Putamen (tissue), 1 donor: Measurements from ENCODE around the gene ZFP92.
A peak's percentile ranks its signal among the peaks of the same experiment; 100 is the strongest.
"Not testable (repeated sequence)": the region's sequence is repeated elsewhere in the genome, so short reads cannot be mapped to it uniquely, and the experiment has no call there.

ENCODE experiments used
- DNase-seq: peaks from one replicate; pipeline ENCODE4 v3.0.0-alpha.2; 2016; ENCODE audit warnings: low spot score

The ZFP92 gene

GRCh38 chrX:153386097-153386496 lies 25.2 kb upstream of the ZFP92 start:
- no peak for DNase-seq

- no peak for DNase-seq
These were observed 23.9 kb upstream of the ZFP92 start for GRCh38 chrX:153387345-153387744.

GRCh38 chrX:153387987-153388721 lies 23.1 kb upstream of the ZFP92 start:
- DNase-seq, result no peak

- DNase-seq, result no peak
These were observed 22.4 kb upstream of the ZFP92 start for GRCh38 chrX:153388722-153389459.

- DNase-seq, result not testable (repeated sequence)
These were observed 21.9 kb upstream of the ZFP92 start for GRCh38 chrX:153389460-153389768.

- DNase-seq, result no peak
These were observed 18.5 kb upstream of the ZFP92 start for GRCh38 chrX:153392642-153393321.

- DNase-seq, result no peak
These were observed 16.7 kb upstream of the ZFP92 start for GRCh38 chrX:153394612-153395011.

- no peak for DNase-seq
These were observed 15.5 kb upstream of the ZFP92 start for GRCh38 chrX:153395613-153396319.

- no peak for DNase-seq
These were observed 14.7 kb upstream of the ZFP92 start for GRCh38 chrX:153396320-153397195.

- DNase-seq, result no peak
These were observed 13.9 kb upstream of the ZFP92 start for GRCh38 chrX:153397256-153397960.

GRCh38 chrX:153398275-153398960 lies 12.9 kb upstream of the ZFP92 start:
- DNase-seq, result no peak

- no peak for DNase-seq
These were observed 10.8 kb upstream of the ZFP92 start for GRCh38 chrX:153400146-153401132.

GRCh38 chrX:153401133-153401764 lies 10.0 kb upstream of the ZFP92 start, which contains the start of gene PNMA6E:
PNMA6E (minus strand) TSS chrX:153401350; CDS start chrX:153398849, 2,501 bp downstream.
- DNase-seq, result no peak

GRCh38 chrX:153404333-153404732 lies 6.9 kb upstream of the ZFP92 start:
- DNase-seq, result not testable (repeated sequence)

- peak; percentile 21 for DNase-seq
These were observed 5.8 kb upstream of the ZFP92 start for GRCh38 chrX:153405426-153405825.

GRCh38 chrX:153406011-153406410 lies 5.3 kb upstream of the ZFP92 start:
- DNase-seq, result no peak

GRCh38 chrX:153406903-153407302 lies 4.4 kb upstream of the ZFP92 start:
- no peak for DNase-seq

- no peak for DNase-seq
These were observed 3.5 kb upstream of the ZFP92 start for GRCh38 chrX:153407736-153408135.
